Hippocampal formation (tissue), 2 donors: ENCODE results near the gene VAMP5.
"Not testable (repeated sequence)": the region's sequence is repeated elsewhere in the genome, so short reads cannot be mapped to it uniquely, and the experiment has no call there.

Source experiments
- DNase-seq, 2 donors: peaks; one replicate each; lab custom pipeline; 2025; lab: John Stamatoyannopoulos, UW

VAMP5 gene

DNA sequence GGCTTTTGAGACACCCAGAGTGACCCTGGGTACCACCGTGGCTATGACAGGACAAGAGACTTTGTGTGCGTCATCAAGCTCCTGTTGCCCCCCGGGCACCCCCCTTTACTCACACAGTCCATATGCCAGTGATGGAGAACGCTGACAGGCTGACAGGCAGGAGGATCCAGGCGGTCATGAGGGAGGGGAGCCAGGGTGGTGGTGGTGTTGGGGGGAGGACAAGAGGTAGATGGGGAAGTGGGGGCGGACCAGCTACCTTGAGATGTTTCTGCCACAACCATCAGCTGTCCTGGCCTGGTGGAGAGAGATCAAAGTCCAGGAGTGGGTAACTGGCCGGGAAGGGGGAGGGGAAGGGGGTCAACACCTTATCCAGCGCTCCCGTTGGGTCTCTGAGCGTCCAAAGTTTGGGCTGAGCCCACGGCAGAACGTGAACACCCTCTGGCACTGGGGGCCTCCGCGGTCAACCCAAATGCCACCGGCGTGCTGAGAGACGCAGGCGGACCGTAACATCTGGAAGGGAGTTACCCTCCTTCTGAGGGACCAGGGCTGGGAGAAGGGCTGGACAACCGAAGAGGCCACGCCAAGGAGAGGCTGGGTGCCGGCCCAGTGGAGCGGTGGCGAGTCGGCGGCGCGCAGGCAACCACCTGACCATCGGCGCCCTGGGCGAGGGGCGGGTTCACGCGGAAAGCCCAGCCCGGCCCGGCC is 17.7 kb downstream of the VAMP5 start:
- DNase-seq: peak; percentile 25 to 83

DNA sequence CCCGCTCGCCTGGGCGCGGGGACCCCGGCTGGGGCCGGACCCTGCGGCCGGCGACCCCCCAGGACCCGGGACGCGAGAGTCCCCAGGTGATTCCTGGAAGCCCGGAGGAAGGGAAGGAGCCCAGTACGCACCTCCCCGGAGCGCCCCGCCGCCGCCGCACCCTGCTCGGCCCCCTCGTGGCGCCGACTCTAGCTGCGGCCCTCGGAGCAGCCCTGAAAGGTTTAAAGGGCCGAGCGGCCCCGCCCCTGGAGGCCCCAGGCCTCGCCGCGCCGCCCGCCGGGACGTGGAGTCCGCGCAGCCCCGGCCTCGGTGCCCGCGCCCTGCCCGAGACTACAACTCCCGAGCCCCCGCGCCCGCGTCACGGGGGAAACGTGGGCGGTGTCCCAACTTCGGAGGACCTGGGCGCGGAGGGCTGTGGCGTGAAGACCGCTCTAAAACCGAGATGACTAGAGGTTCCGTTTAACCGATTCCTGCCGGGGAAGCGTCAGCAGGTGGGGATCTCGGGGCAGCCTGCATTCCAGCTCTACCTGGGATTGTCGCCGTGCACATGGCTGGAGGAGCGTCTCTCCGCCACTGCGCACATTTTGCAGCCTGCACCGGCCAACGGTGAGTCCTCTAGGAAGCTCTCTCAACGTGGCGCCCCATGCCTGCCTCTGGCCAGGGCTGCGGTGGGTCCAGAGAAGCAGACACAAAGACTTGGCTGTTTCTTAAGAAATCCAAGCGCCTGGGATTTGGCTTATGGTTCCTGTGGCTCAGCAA is 18.4 kb downstream of the VAMP5 start, which contains the start of gene TMEM150A:
Gene TMEM150A (minus strand): TSS at position 223 of the 759 bp plus-strand sequence. CDS start 750 bp downstream, outside the sequence.
- DNase-seq: peak; percentile 87 to 91

DNA sequence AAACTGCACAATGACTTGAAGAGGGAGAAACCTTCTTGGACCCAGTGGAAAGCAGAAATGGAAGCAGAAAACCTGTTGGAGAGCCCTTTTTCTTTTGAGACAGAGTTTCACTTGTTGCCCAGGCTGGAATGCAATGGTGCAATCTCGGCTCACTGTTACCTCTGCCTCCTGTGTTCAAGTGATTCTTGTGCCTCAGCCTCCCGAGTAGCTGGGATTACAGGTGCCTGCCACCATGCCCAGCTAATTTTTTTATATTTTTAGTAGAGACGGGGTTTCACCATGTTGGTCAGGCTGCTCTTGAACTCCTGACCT is 19.9 kb downstream of the VAMP5 start:
- DNase-seq: not testable (repeated sequence)

DNA sequence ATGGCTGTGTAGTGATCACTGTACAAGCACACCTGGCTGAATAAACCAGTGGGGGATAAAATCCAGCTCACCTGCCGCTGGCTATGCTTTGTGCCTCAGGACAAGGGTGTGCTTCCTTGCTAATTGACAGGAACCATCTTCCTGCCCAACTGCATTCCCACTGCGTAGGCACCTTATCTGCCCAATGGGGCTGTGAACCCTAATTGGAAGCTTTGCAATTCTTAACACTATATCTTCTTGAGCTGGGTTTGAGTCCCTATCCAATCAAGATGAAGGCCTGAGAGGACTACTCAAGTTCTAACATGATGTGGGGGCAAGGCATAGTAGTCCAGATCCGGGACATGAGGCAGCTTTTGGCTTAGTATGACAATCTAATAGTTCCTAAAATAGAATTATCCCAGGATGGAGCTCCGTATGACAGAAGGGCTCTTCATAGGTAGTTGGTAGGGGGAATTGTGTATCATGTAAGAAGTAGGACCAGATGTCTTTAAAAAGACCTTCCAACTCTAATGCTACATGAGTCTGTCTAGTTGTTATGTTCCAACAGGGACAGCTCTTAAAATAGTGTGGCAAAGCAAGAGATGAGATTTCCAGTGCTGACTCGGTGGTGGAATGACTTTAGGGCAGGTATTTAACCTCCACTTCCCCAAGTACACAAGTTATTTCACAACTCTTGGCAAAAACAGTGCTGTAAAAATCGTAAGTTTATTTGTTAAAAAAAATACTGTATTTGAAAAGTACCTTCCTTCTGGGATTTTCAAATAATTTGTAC is 20.5 kb downstream of the VAMP5 start:
- no peak for DNase-seq

DNA sequence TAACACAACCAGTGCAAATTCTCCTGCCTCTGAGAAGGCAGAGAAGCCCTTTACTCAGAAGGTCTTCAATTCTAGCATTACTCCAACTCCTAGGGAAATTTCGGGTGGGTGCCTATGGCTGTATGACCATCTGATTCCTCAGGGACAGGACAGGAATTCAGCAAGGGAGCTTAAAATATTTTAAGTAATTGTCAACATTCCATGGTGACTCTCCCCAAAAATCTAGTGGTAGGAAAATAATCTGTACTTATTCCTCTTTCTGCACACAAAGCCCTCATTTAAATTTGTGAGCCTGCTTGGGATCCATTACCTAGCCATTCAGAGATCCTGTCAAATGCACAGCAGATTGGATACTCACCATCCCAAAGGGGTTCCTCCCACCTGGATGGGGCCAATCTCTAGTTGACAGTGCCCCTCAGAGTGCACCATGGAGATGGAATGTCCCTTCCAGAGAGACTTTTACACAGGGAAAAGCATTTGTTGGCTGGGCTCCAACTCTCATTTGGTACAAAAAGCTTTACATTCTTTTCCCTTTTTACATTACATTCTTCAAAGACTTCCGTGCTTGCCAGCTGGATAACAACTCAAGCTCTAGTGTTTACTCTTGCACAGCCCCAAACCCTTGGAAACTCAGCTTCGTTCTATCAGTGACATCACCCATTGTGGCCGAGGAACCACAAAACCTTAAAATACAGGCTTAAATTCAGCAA is 21.3 kb downstream of the VAMP5 start:
- no peak for DNase-seq

DNA sequence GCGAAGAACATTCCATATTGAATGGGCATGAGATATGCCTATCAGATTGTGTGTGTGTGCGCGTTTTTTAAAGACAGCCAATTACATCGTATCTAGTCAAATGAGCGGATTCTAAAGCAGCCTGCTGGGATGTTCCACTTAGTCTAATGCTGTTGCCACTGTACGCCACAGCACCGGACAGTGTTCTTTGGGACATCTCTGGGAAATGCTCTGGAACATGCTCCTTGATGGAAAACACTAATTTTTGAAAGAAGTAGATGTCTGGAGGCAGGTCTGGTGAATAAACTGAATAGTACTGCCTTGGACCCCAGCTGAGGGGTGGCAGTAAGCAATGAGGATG is 21.9 kb downstream of the VAMP5 start:
- no peak for DNase-seq

GRCh38 chr2:85607268-85608215 is 23.3 kb downstream of the VAMP5 start:
- no peak for DNase-seq

GRCh38 chr2:85611217-85611704 is 27.0 kb downstream of the VAMP5 start:
- DNase-seq: no peak

- DNase-seq: peak; percentile 67 to 90
Measured at GRCh38 chr2:85611705-85612587, 27.7 kb downstream of the VAMP5 start, which contains the start of gene C2orf68. C2orf68 (minus strand) TSS chr2:85612066; CDS start chr2:85611984, 82 bp downstream.

DNA sequence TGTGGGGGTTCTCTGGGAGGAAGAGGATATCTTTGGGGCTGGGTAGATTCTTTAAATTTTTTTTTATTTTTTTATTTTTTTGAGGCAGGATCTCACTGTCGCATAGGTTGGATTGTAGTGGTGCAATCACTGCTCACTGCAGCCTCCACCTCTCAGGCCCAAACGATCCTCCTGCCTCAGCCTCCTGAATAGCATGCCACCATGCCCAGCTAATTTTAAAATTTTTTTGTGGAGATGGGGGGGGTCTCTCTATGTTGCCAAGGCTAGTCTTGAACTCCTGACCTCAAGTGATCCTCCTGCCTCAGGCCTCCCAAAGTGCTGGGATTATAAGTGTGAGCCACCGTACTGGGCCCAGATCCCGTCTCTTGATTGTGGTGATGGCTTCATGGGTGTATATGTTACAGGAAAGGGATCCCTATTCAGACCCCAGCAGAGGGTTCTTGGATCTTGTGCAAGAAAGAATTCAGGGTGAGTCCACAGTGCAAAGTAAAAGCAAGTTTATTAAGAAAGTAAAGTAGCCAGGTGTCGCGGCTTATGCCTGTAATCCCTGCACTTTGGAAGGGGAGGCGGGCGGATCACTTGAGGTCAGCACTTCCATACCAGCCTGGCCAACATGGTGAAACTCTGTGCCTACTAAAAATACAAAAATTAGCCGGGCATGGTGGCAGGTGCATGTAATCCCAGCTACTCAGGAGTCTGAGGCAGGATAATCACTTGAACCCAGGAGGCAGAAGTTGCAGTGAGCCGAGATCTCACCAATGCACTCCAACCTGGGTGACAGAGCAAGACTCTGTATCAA is 29.7 kb downstream of the VAMP5 start:
- DNase-seq: no peak

DNA sequence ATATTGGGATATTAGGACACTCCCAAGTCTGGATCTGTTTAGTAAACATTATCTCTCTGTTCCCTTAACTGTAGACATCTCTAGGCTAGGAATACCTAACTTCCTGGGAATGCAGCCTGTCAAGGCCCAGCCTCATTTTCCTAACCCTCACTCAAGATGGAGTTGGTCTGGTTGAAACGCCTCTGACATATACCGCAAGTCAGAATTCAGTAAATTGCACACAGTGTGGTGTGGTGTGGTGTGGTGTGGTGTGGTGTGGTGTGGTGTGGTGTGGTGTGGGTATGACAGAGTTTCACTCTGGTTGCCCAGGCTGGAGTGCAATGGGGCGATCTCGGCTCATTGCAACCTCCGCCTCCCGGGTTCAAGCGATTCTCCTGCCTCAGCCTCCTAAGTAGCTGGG is 30.5 kb downstream of the VAMP5 start:
- not testable (repeated sequence) for DNase-seq

DNA sequence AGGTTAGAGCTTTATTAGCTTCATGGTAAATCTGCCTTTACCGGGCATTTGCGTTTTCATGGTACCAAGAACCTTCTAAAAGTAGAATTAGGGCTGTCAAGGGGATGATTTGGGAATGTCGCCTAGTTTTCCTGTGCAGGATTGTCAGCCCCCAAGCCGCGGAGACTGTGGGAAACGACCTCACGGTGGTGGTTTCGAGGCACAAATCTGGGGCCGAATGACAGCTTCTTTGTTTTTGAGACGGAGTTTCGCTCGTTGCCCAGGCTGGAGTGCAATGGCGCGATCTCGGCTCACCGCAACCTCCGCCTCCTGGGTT is 31.1 kb downstream of the VAMP5 start:
- no peak for DNase-seq

DNA sequence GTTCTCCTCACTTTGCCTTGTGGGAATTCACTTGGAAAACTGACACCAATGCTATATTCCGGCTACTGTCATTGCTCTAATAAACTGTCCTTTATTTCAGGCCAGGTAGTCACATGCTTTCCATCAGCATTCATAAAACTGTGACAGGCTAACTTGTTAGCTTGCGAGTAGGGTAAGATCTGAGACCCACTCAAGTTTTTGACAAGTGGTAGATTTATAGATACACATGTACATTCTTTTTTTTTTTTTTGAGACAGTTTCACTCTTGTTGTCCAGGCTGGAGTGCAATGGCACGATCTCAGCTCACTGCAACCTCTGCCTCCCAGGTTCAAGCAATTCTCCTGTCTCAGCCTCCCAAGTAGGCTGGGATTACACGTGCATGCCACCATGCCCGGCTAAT is 33.5 kb downstream of the VAMP5 start:
- not testable (repeated sequence) for DNase-seq

DNA sequence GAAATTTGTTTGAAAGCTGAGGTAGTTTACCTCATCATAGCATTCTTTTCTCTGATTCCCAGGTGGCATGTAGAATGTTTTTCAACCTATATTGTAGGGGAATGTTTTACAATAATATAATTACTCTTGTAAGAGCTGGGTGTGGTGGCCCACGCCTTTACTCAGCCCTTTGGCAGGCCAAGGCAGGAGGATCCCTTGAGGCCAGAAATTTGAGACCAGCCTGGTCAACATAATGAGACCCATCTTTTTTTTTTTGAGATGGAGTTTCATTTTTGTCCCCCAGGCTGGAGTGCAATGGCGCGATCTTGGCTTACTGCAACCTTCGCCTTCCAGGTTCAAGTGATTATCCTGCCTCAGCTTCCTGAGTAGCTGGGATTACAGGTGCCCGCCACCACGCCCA is 35.4 kb downstream of the VAMP5 start:
- no peak for DNase-seq

DNA sequence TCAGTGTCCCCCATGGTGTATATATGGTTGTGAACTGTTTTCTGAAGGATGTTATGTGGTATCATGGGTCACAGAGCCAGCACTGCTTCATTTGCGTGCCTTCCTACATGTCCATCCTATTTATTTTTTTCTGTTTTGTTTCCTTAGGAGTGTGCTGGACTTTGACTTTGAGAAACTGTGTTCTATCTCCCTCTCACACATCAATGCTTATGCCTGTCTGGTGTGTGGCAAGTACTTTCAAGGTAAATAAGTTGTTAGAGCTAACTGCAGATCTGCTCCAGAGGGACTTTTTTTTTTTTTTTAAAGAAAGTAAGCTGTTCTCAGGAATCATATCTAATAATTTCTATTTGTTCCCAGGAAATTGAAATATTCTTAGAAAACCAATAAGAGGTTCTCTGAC is 37.1 kb downstream of the VAMP5 start:
- DNase-seq: no peak

GRCh38 chr2:85623991-85624390 is 39.8 kb downstream of the VAMP5 start:
- DNase-seq: no peak

- no peak for DNase-seq
Measured at GRCh38 chr2:85628658-85629057, 44.4 kb downstream of the VAMP5 start.

- DNase-seq: no peak
Measured at GRCh38 chr2:85631316-85631715, 47.1 kb downstream of the VAMP5 start.

GRCh38 chr2:85635011-85635410 is 50.8 kb downstream of the VAMP5 start:
- no peak for DNase-seq
